ENCODE results near the gene PRKN.
"Not testable (repeated sequence)": the region's sequence is repeated elsewhere in the genome, so short reads cannot be mapped to it uniquely, and the experiment has no call there.

The PRKN gene

DNA sequence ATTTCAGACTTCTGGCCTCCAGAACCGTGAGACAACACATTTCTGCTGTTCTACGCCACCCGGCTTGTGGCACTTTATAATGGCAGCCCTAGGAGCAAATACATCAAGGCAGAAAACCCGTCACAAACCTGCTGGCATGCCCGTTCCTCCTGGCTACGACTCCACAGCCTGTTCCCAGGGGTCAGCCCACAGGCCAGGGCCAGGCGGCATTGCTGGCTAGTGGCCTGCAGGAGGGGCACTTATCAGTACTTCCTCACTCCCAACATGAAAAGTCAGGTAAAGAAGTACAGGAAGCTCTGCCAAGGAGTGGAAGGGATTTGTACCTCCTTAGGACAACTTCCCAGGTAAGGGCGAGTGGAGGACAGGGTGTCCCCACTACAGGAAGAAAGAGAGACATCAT is 1230.6 kb downstream of the PRKN start:
- H3K4me3 ChIP-seq (ENCODE audit: low read depth, low read length), result no peak overlapping the region
- TF ChIP-seq, protein P1, sequence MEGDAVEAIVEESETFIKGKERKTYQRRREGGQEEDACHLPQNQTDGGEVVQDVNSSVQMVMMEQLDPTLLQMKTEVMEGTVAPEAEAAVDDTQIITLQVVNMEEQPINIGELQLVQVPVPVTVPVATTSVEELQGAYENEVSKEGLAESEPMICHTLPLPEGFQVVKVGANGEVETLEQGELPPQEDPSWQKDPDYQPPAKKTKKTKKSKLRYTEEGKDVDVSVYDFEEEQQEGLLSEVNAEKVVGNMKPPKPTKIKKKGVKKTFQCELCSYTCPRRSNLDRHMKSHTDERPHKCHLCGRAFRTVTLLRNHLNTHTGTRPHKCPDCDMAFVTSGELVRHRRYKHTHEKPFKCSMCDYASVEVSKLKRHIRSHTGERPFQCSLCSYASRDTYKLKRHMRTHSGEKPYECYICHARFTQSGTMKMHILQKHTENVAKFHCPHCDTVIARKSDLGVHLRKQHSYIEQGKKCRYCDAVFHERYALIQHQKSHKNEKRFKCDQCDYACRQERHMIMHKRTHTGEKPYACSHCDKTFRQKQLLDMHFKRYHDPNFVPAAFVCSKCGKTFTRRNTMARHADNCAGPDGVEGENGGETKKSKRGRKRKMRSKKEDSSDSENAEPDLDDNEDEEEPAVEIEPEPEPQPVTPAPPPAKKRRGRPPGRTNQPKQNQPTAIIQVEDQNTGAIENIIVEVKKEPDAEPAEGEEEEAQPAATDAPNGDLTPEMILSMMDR (IDR thresholded peaks at IDR 0.05; ENCODE audit: low read depth, low read length), result no peak
- no peak for DNase-seq (ENCODE audit: low read depth, low spot score)
- in situ Hi-C loops (cut with HindIII; ENCODE audit: low sequenced_read_pairs), result no loop called here

DNA sequence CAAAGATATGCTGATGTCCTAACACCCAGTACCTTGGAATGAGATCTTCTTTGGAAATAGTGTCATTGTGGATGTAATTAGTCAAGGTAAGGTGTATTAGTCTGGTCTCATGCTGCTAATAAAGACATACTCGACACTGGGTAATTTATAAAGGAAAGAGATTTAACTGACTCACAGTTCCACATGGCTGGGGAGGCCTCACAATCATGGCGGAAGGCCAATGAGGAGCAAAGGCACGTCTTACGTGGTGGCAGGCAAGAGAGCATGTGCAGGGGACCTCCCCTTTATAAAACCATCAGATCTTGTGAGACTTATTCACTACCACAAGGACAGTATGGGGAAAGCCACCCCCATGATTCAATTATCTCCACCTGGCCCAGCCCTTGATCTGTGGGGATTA is 1231.3 kb downstream of the PRKN start:
- DNase-seq (ENCODE audit: low read depth, low spot score); in situ Hi-C loops (cut with HindIII; ENCODE audit: low sequenced_read_pairs); H3K4me3 ChIP-seq (ENCODE audit: low read depth, low read length): not testable (repeated sequence)

DNA sequence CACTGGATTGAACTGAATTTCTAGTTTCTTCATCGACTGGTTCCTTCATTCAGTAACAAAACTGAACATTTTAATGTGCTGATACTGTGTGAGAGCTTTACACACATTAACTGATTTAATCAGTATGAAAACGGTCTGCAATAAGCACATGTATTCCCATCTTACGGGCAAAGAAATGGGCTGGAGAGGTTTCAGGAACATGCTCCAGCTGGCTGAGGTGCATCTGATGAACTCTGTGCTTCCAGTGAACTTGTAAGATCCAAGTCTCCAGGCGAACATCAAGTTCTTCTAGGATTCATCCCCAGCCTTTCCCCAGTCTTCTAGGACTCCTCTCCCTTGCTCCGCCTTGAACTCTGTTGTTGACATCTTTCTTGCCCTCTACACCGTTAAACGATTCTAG is 1233.0 kb downstream of the PRKN start:
- DNase-seq (ENCODE audit: low read depth, low spot score), result no peak
- H3K4me3 ChIP-seq (ENCODE audit: low read depth, low read length), result no peak overlapping the region
- TF ChIP-seq, protein P1 (IDR thresholded peaks at IDR 0.05; ENCODE audit: low read depth, low read length), result no peak
- in situ Hi-C loops (cut with HindIII; ENCODE audit: low sequenced_read_pairs), result no loop called here

DNA sequence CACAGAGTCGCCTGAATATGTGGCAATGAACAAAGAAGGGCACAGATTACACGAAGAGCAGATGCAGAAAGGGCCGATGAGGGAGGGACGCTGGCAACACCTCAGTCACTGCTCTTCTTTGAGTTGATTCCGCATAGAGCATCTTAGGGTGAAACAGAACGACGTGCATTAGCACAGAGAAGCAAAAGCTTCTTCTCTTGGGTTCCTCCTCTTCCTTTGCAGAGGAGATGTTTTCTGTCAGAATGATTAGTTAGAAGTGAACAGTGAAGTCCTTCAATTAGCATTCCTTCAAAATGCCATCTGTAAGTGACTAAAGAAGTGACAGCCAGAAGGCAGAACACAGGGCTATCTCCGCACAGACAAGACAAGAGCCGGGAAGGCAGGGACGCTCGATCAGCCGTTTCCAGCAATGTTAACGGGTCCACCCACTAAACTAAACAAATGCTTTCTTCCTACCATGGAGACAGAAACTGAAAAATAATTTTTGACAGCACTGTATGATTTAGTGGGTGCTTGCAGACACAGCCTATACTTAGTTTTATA is 1233.9 kb downstream of the PRKN start:
- in situ Hi-C loops (cut with HindIII; ENCODE audit: low sequenced_read_pairs), result no loop called here
- DNase-seq (ENCODE audit: low read depth, low spot score), result no peak
- TF ChIP-seq, protein P1 (IDR thresholded peaks at IDR 0.05; ENCODE audit: low read depth, low read length), result no peak
- H3K4me3 ChIP-seq (ENCODE audit: low read depth, low read length), result no peak overlapping the region

DNA sequence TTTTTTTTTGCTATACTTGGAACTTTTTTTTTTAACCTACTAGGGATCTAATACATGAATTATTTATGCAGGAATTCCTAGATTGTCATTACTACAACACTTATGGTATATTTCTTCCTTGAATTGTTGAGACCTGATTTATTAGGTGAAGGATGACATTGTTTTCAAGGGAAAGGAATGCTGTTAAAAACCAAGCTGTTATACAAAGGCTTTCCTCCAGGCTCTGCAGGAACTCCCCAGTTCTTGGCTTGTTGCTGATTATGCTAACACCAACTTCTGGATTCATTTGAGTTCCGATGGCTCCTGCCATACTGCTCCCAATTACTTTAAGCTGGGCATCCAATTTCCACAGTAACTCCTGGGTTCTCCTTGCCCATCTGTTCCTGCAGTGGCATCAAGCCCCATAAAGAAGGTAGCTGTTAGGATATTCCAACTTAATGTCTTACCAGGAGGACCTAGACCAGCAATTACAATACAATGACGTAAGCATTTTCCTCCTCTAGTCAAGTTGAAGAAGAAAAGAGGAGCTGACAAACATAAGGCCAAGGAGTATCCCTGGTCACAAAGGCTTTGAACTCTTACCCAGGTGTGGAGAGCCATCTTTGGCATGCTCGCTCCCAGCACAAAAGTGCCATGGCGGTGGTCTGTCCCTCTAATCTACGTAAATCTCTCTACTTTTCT is 1237.8 kb downstream of the PRKN start:
- DNase-seq (ENCODE audit: low read depth, low spot score), result no peak
- no peak overlapping the region for H3K4me3 ChIP-seq (ENCODE audit: low read depth, low read length)
- in situ Hi-C loops (cut with HindIII; ENCODE audit: low sequenced_read_pairs), result no loop called here
- TF ChIP-seq, protein P1 (IDR thresholded peaks at IDR 0.05; ENCODE audit: low read depth, low read length), result no peak

DNA sequence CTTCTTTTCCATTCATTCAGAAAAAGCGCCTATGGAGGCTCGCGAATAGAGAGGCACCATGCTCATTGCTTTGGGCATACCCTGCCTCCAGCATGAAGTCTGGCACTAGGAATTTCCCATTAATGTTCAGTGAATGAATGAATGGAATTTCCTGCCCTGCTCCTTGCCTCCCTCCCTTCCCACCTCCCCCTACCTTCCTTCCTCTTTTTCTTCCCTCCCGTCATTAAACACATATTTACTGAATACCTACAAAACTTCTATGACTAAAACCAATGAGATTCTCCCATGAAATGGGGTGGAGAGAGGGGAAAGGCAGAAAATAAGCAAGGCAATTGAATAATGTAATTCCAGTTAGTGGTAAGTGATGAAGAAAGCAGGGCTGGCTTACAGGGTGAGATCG is 1239.9 kb downstream of the PRKN start:
- in situ Hi-C loops (cut with HindIII; ENCODE audit: low sequenced_read_pairs), result no loop called here
- TF ChIP-seq, protein P1 (IDR thresholded peaks at IDR 0.05; ENCODE audit: low read depth, low read length), result no peak
- no peak overlapping the region for H3K4me3 ChIP-seq (ENCODE audit: low read depth, low read length)
- DNase-seq (ENCODE audit: low read depth, low spot score), result no peak

DNA sequence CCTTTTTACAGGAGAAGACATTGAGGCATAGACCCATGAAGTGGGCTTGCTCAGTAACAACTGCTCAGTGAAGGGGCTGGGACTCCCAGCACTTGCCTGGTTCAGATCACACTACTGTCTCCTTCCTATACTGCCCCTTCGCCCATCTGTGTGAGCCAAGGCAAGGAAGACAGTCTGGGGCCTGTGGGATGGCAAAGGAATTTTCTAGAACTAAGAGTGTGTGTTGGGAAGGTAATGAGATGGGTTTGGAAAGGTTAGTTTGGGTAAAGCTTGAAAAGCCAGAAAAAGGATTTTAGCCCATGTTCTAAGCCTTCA is 1240.4 kb downstream of the PRKN start:
- TF ChIP-seq, protein P1 (IDR thresholded peaks at IDR 0.05; ENCODE audit: low read depth, low read length), result no peak

More for the DNA sequence above, 1240.4 kb downstream of the PRKN start:
- DNase-seq (ENCODE audit: low read depth, low spot score), result no peak
- H3K4me3 ChIP-seq (ENCODE audit: low read depth, low read length), result no peak overlapping the region
- in situ Hi-C loops (cut with HindIII; ENCODE audit: low sequenced_read_pairs), result no loop called here

Data from astrocyte of the spinal cord (primary cell).